ENCODE results near the gene SLC34A1. TPM values are rescaled to one million over a fixed set of nuclear protein-coding genes. Genes with fewer than 3 reads are reported as not detected.
"Not testable (repeated sequence)": the region's sequence is repeated elsewhere in the genome, so short reads cannot be mapped to it uniquely, and the experiment has no call there.

Gene SLC34A1
- total RNA-seq, 2 experiments from 2014 or later, result not detected

DNA sequence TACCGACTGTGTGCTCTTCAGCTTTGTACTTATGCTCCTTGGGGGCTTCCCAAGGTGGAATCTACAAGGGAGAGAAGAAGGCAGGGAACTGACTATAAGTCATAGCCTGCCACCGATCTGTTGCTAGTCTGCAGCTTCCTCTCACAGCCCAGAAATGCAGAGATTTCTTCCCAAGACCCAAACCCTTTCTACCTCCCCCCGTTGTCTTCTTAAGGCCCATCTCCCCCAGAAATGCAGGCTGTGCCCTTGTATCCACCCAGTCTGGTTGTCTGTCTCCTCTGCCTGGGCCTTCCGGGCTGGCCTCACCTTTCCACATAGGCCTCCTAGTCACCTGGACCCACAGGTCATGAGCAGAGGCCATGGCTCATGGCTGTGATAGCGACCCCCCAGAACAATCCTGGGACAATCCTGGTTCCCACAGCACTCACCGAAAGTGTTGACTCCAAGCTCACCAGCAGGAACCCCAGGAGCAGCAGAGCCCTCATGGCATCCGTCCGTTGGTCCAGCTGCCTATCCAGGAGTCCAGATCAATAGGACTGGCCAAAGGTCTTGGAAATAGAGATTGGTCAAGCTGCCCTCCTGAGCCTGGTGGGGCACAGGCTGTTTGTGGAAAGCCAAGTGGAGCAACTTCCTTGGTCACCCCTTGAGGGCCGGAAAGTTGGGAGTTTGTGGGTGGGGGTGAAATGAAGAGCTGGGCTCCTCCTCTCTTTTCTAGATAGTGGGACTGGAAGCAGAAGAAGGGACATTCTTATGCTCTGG, 25.0 kb downstream of the SLC34A1 start, which contains the start of gene F12:
F12 (minus strand) TSS at position 522 of the 759 bp plus-strand sequence; CDS start at position 485, 37 bp downstream.
- CTCF ChIA-PET, result interaction anchor here (0.7 to 3.5 kb wide), 8 partner anchors 17 to 88 kb away, joined by 3 to 11 read pairs (median 5); partner anchors contain the start of genes GRK6 and PDLIM7
- POLR2A ChIA-PET, result interaction anchor here (0.6 kb wide), 1 partner anchor 16 kb away, joined by 3 read pairs; no protein-coding TSS in a partner anchor

DNA sequence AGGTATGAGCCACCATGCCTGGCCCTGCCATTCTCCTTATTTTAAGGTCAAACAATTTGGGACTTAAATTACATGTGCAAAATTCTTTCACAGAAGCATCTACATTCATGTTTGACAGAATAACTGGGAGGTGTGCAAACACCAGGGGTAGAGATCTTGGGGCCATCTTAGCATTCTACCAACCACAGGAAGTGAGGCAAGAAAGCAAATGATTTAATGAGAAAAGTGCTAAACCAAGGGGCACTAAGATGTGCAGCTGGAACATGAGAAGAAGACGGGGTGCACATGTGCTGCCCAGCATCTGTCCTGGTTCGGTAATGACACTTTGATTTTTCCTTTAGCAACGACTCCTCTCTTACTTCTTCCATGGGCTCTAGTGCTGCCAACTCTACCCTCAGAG, 26.3 kb downstream of the SLC34A1 start:
- POLR2A ChIA-PET, result interaction anchor here (1.1 kb wide), 1 partner anchor 31 kb away, joined by 4 read pairs; no protein-coding TSS in a partner anchor
- CTCF ChIA-PET, result interaction anchor here (0.7 to 3.5 kb wide), 4 partner anchors 16 to 481 kb away, joined by 3 to 11 read pairs (median 7); partner anchors contain the start of gene GRK6

- POLR2A ChIA-PET, result interaction anchor here (0.9 to 1.6 kb wide), 3 partner anchors 17 to 57 kb away, joined by 4 to 5 read pairs (median 4); no protein-coding TSS in a partner anchor
- CTCF ChIA-PET, result interaction anchor here (0.8 to 7.0 kb wide), 4 partner anchors 9 to 43 kb away, joined by 3 to 54 read pairs (median 4); no protein-coding TSS in a partner anchor
Measured at GRCh38 chr5:177412603-177413233, 28.5 kb downstream of the SLC34A1 start.

GRCh38 chr5:177414481-177414880, 30.2 kb downstream of the SLC34A1 start:
- POLR2A ChIA-PET, result interaction anchor here (0.5 to 1.5 kb wide), 2 partner anchors 10 to 25 kb away, joined by 3 read pairs; no protein-coding TSS in a partner anchor
- CTCF ChIA-PET, result interaction anchor here (0.7 to 7.0 kb wide), 5 partner anchors 9 to 44 kb away, joined by 3 to 54 read pairs (median 3); no protein-coding TSS in a partner anchor

GRCh38 chr5:177417081-177417480, 32.8 kb downstream of the SLC34A1 start:
- CTCF ChIA-PET, result interaction anchor here (1.4 to 7.0 kb wide), 2 partner anchors 9 to 13 kb away, joined by 3 to 54 read pairs; no protein-coding TSS in a partner anchor
- POLR2A ChIA-PET, result not testable (repeated sequence)

GRCh38 chr5:177419046-177419445, 34.8 kb downstream of the SLC34A1 start:
- ChIA-PET CTCF (interaction anchor here (0.8 to 7.0 kb wide), 2 partner anchors 14 to 15 kb away, joined by 3 to 54 read pairs; no protein-coding TSS in a partner anchor), POLR2A (no interaction called here)

GRCh38 chr5:177420472-177420871, 36.2 kb downstream of the SLC34A1 start:
- POLR2A ChIA-PET, CTCF ChIA-PET: not testable (repeated sequence)

GRCh38 chr5:177421062-177421798, 37.0 kb downstream of the SLC34A1 start:
- POLR2A ChIA-PET, result no interaction called here
- CTCF ChIA-PET, result interaction anchor here (1.1 to 14.3 kb wide), 3 partner anchors 18 to 111 kb away, joined by 3 to 145 read pairs (median 4); partner anchors contain the start of gene PFN3

- CTCF ChIA-PET, result interaction anchor here (1.0 to 14.3 kb wide), 4 partner anchors 9 to 34 kb away, joined by 3 to 145 read pairs (median 61); partner anchors contain the start of gene PFN3
- POLR2A ChIA-PET, result no interaction called here
Measured at GRCh38 chr5:177423671-177424070, 39.4 kb downstream of the SLC34A1 start.

GRCh38 chr5:177425196-177425800, 41.1 kb downstream of the SLC34A1 start:
- POLR2A ChIA-PET, result interaction anchor here (0.6 to 10.3 kb wide), 6 partner anchors 11 to 72 kb away, joined by 3 to 226 read pairs (median 4); partner anchors contain the start of genes F12, PDLIM7 and PRR7
- CTCF ChIA-PET, result interaction anchor here (1.2 to 14.3 kb wide), 7 partner anchors 9 to 53 kb away, joined by 3 to 145 read pairs (median 11); partner anchors contain the start of genes F12 and PFN3

- CTCF ChIA-PET, result interaction anchor here (0.6 to 14.3 kb wide), 8 partner anchors 10 to 313 kb away, joined by 3 to 145 read pairs (median 8); partner anchors contain the start of genes F12 and PFN3
- POLR2A ChIA-PET, result interaction anchor here (0.6 to 10.3 kb wide), 12 partner anchors 17 to 72 kb away, joined by 3 to 226 read pairs (median 4); partner anchors contain the start of genes F12, PDLIM7 and PRR7
Measured at GRCh38 chr5:177425801-177426565, 41.7 kb downstream of the SLC34A1 start.

- ChIA-PET POLR2A (interaction anchor here (0.6 to 10.3 kb wide), 11 partner anchors 11 to 71 kb away, joined by 3 to 226 read pairs (median 5); partner anchors contain the start of genes PDLIM7 and PRR7), CTCF (interaction anchor here (0.6 to 14.3 kb wide), 8 partner anchors 10 to 313 kb away, joined by 3 to 145 read pairs (median 8); partner anchors contain the start of genes F12 and PFN3)
Measured at GRCh38 chr5:177426566-177427210, 42.5 kb downstream of the SLC34A1 start, which contains the start of gene GRK6. Gene GRK6 (plus strand): TSS chr5:177426676. CDS start chr5:177426846, 170 bp downstream.

GRCh38 chr5:177427211-177427822, 43.1 kb downstream of the SLC34A1 start:
- ChIA-PET POLR2A (interaction anchor here (1.0 to 10.3 kb wide), 8 partner anchors 12 to 75 kb away, joined by 3 to 226 read pairs (median 6); partner anchors contain the start of genes LMAN2, PDLIM7 and PRR7), CTCF (interaction anchor here (1.0 to 14.3 kb wide), 5 partner anchors 18 to 314 kb away, joined by 4 to 145 read pairs (median 32); partner anchors contain the start of genes F12 and PFN3)

DNA sequence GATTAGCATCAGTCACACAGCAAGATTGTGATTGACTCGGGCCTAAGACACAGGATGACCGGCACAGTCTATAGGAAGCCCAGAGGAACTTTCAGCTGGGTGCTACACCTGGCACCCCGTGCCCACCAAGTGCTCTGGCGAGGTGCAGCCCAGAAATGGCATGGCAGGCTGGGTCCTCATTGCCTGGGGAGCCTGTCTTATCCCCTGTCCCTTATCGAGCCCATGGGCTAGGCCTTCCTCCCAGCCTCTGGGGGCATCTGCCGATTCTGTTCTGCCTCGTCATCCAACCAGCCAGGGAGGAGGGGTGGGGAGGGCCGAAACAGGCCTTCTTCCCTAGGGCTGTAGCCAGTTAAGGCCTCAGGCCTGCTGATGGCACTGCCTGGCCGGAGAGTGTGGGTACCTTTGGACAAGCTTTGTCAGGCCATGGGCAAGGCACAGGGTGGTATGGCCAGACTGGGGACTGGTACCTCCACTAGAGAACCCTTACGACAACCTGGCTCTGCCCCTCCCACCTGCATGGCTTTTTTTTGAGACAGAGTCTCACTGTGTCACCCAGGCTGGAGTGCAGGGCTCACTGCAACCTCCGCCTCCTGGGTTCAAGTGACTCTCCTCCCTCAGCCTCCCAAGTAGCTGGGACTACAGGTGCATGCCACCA, 43.8 kb downstream of the SLC34A1 start:
- POLR2A ChIA-PET, result interaction anchor here (1.0 to 10.3 kb wide), 6 partner anchors 13 to 76 kb away, joined by 3 to 226 read pairs (median 14); partner anchors contain the start of genes LMAN2 and PRR7
- CTCF ChIA-PET, result interaction anchor here (0.8 to 14.3 kb wide), 9 partner anchors 12 to 118 kb away, joined by 3 to 145 read pairs (median 11); partner anchors contain the start of genes F12 and PFN3

Measured in activated CD8-positive, alpha-beta memory T cell treated with anti-CD3 and anti-CD28 coated beads for 36 hours (primary cell).